HG03066 (cell line): ENCODE results near the gene TCIRG1.

ENCODE experiments used
- ATAC-seq: cut with Tn5 transposase; IDR thresholded peaks from one replicate; pipeline ENCODE4 v1.9.1; 2021; ENCODE audit warnings: low read depth; ENCODE audit not compliant: unreplicated experiment

Gene TCIRG1

GRCh38 chr11:68036141-68036716, 2.6 kb upstream of the TCIRG1 start:
- no peak for ATAC-seq

GRCh38 chr11:68036717-68037239, 2.0 kb upstream of the TCIRG1 start:
- no peak for ATAC-seq

GRCh38 chr11:68037411-68038225, 1.2 kb upstream of the TCIRG1 start:
- ATAC-seq, result no peak

GRCh38 chr11:68038226-68038717, 553 bp upstream of the TCIRG1 start:
- no peak for ATAC-seq

GRCh38 chr11:68039526-68040086, 781 bp downstream of the TCIRG1 start:
- ATAC-seq, result peak; percentile 1

- peak; percentile 54 for ATAC-seq
These were observed 1.5 kb downstream of the TCIRG1 start for GRCh38 chr11:68040101-68040956.

- no peak for ATAC-seq
These were observed 2.2 kb downstream of the TCIRG1 start for GRCh38 chr11:68040957-68041591.

- ATAC-seq, result no peak
These were observed 2.9 kb downstream of the TCIRG1 start for GRCh38 chr11:68041617-68042218.

GRCh38 chr11:68042219-68043028, 3.6 kb downstream of the TCIRG1 start:
- no peak for ATAC-seq

- no peak for ATAC-seq
These were observed 4.2 kb downstream of the TCIRG1 start for GRCh38 chr11:68043029-68043348.

- no peak for ATAC-seq
These were observed 4.7 kb downstream of the TCIRG1 start for GRCh38 chr11:68043349-68044144.

GRCh38 chr11:68044145-68044813, 5.5 kb downstream of the TCIRG1 start:
- ATAC-seq, result no peak

GRCh38 chr11:68044898-68045351, 6.1 kb downstream of the TCIRG1 start:
- ATAC-seq, result no peak

GRCh38 chr11:68047437-68048290, 8.8 kb downstream of the TCIRG1 start:
- ATAC-seq, result no peak

- no peak for ATAC-seq
These were observed 10.1 kb downstream of the TCIRG1 start for GRCh38 chr11:68048681-68049508.
